CD4-positive, CD25-positive, alpha-beta regulatory T cell (primary cell): ENCODE results near the gene CAMK1D. TPM values are rescaled to one million over a fixed set of nuclear protein-coding genes. Genes with fewer than 3 reads are reported as not detected.

Experiments
- ATAC-seq, 2 donors: fragments of 150-1000 bp; cut with Tn5 transposase; one replicate each; pipeline ENCODE4 v1.10.0; 2021; ENCODE audit warnings: low read depth in 2 of 2, moderate number of reproducible peaks in 2 of 2, moderate library complexity in 1 of 2
- DNase-seq, 3 donors: peaks; one replicate each; pipeline versions ENCODE4 v3.0.0 to v3.0.0-alpha.2; 2012 to 2022; ENCODE audit warnings: mixed read lengths in 1 of 3
- H3K27ac ChIP-seq: one replicate; pipeline ENCODE4 v1.7.0; 2013; ENCODE audit warnings: mild to moderate bottlenecking, low read length; ENCODE audit not compliant: insufficient read depth, poor library complexity, severe bottlenecking
- H3K27me3 ChIP-seq: one replicate; pipeline ENCODE4 v1.7.0; 2013; ENCODE audit warnings: low read length; ENCODE audit not compliant: control insufficient read depth, insufficient read depth
- H3K36me3 ChIP-seq: one replicate; pipeline ENCODE4 v1.7.0; 2013; ENCODE audit warnings: mild to moderate bottlenecking, low read length, moderate library complexity; ENCODE audit not compliant: control insufficient read depth, insufficient read depth
- H3K4me1 ChIP-seq: 2 replicates; pipeline ENCODE4 v1.7.0; 2013; ENCODE audit warnings: mild to moderate bottlenecking, low read length; ENCODE audit not compliant: insufficient read depth, control insufficient read depth, poor library complexity, severe bottlenecking
- H3K4me3 ChIP-seq: one replicate; pipeline ENCODE4 v1.7.0; 2013; ENCODE audit warnings: low read depth, mild to moderate bottlenecking, low read length, moderate library complexity
- H3K9me3 ChIP-seq, 2 experiments: 1 replicate in 1 of 2; 2 replicates in 1 of 2; pipeline ENCODE4 v1.7.0; 2013; ENCODE audit warnings: low read length in 2 of 2, mild to moderate bottlenecking in 1 of 2, moderate library complexity in 1 of 2; ENCODE audit not compliant: control insufficient read depth in 2 of 2
- H3K27ac Mint-ChIP-seq, 3 donors: one replicate each; pipeline ENCODE4 v1.8.0; 2020 to 2022; ENCODE audit warnings: mild to moderate bottlenecking in 3 of 3, mixed read lengths in 3 of 3, moderate library complexity in 2 of 3
- H3K27me3 Mint-ChIP-seq: one replicate; pipeline ENCODE4 v1.8.0; 2022; ENCODE audit warnings: mild to moderate bottlenecking, mixed read lengths
- H3K36me3 Mint-ChIP-seq: one replicate; pipeline ENCODE4 v1.8.0; 2020; ENCODE audit warnings: mixed read lengths
- H3K4me1 Mint-ChIP-seq, 4 donors: one replicate each; pipeline ENCODE4 v1.8.0; 2020 to 2022; ENCODE audit warnings: mixed read lengths in 4 of 4, mild to moderate bottlenecking in 1 of 4
- H3K4me3 Mint-ChIP-seq, 4 donors: one replicate each; pipeline ENCODE4 v1.8.0; 2020 to 2022; ENCODE audit warnings: mild to moderate bottlenecking in 4 of 4, mixed read lengths in 4 of 4, moderate library complexity in 3 of 4
- H3K9me3 Mint-ChIP-seq, 7 donors: one replicate each; pipeline ENCODE4 v1.8.0; 2020 to 2022; ENCODE audit warnings: mixed read lengths in 7 of 7, mild to moderate bottlenecking in 3 of 7, moderate library complexity in 2 of 7
- polyA plus RNA-seq, 4 donors: library from polyadenylated mRNA; unstranded; fragments of 300-500 nt; fragmentation: Illumina TruSeq; gene quantifications; one replicate each; pipeline ENCODE4 v1.2.3, GENCODE V29; 2021
- total RNA-seq: library from RNA; stranded (reverse); gene quantifications from one replicate; pipeline ENCODE4 v1.2.3, GENCODE V29; 2022

CAMK1D gene
- total and polyA plus RNA-seq, 5 donors from 2014 or later, result 4.4 to 25.3 (median 5.2) TPM

GRCh38 chr10:12476656-12477055 is 127.3 kb downstream of the CAMK1D start:
- H3K9me3 ChIP-seq, result no peaks in the 10 kb centered on the region
- no peaks in the 10 kb centered on the region for H3K36me3 ChIP-seq
- ATAC-seq (no peak), DNase-seq (no peak)
- H3K27me3 ChIP-seq, result no peaks in the 10 kb centered on the region
- no peak overlapping the region for H3K27ac Mint-ChIP-seq
- H3K9me3 Mint-ChIP-seq, result peaks cover 0 to 2% (median 0%) of the 10 kb centered on the region in 7 donors
- H3K4me3 Mint-ChIP-seq, result no peak overlapping the region
- no peaks in the 10 kb centered on the region for H3K27me3 Mint-ChIP-seq
- H3K4me1 Mint-ChIP-seq, result peaks cover 0 to 20% (median 8%) of the 10 kb centered on the region in 4 donors
- H3K36me3 Mint-ChIP-seq, result peaks cover 7% of the 10 kb centered on the region
- no peak overlapping the region for H3K27ac ChIP-seq
- H3K4me1 ChIP-seq, result no peaks in the 10 kb centered on the region
- H3K4me3 ChIP-seq, result no peak overlapping the region

DNA sequence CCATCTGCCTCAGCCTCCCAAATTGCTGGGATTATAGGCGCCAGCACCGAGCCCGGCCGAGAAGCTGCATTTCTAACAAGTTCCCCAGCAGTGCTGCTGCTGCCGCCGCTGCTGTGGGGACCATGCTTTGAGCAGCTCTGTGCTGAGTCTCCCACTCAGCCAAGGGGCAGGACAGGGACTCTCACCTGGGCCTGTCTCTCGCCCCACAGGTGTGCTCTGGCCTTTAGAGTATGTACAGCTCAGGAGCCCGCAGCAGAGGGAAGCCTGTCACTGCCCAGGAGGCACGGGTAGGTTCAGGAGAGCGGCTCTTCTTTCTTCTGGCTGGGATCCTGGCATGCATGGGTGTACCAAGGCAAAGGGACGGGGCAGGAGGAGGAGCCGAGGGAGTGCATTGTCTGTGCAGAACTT is 130.1 kb downstream of the CAMK1D start:
- DNase-seq (no peak), ATAC-seq (no peak)
- H3K27me3 Mint-ChIP-seq, result no peaks in the 10 kb centered on the region
- Histone ChIP-seq H3K27me3 (no peaks in the 10 kb centered on the region), H3K9me3 (no peaks in the 10 kb centered on the region), H3K4me1 (no peaks in the 10 kb centered on the region), H3K27ac (no peak overlapping the region), H3K4me3 (no peak overlapping the region), H3K36me3 (no peaks in the 10 kb centered on the region)
- H3K36me3 Mint-ChIP-seq, result peaks cover 7% of the 10 kb centered on the region
- H3K4me3 Mint-ChIP-seq, result no peak overlapping the region
- H3K9me3 Mint-ChIP-seq, result peaks cover 0 to 2% (median 0%) of the 10 kb centered on the region in 7 donors
- H3K4me1 Mint-ChIP-seq, result peaks cover 0 to 24% (median 7%) of the 10 kb centered on the region in 4 donors
- H3K27ac Mint-ChIP-seq, result no peak overlapping the region

- H3K27ac ChIP-seq, result no peak overlapping the region
- DNase-seq (no peak), ATAC-seq (no peak)
- no peaks in the 10 kb centered on the region for H3K27me3 ChIP-seq
- Mint-ChIP-seq H3K4me1 (peaks cover 0 to 26% (median 11%) of the 10 kb centered on the region in 4 donors), H3K27me3 (no peaks in the 10 kb centered on the region), H3K36me3 (peaks cover 7% of the 10 kb centered on the region), H3K9me3 (peaks cover 0 to 2% (median 0%) of the 10 kb centered on the region in 7 donors), H3K4me3 (no peak overlapping the region), H3K27ac (no peak overlapping the region)
- H3K9me3 ChIP-seq, result no peaks in the 10 kb centered on the region
- no peak overlapping the region for H3K4me3 ChIP-seq
- no peaks in the 10 kb centered on the region for H3K36me3 ChIP-seq
- H3K4me1 ChIP-seq, result peaks cover under 1% of the 10 kb centered on the region
Measured at GRCh38 chr10:12479924-12480323, 130.6 kb downstream of the CAMK1D start.

DNA sequence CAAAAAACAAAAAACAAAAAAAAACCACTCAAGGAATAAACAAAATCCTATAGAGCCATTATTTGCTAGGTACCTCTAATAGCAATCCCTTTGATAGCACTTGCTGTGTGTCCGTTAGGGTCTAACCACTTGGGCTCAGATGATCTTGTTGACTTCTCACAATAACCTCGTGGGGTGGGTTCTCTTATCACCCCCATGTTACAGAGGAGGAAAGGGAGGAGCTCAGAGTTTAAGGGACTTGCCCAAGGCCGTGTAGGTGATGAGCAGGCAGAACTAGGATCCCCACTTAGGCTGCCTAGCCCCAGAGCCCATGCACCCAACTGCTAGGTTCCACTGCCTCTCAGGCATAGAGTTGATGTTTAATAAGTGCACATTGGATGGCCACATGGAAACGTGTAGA is 131.1 kb downstream of the CAMK1D start:
- Mint-ChIP-seq H3K36me3 (peaks cover 7% of the 10 kb centered on the region), H3K27me3 (no peaks in the 10 kb centered on the region), H3K9me3 (peaks cover 0 to 2% (median 0%) of the 10 kb centered on the region in 7 donors), H3K4me1 (peaks cover 5 to 31% (median 16%) of the 10 kb centered on the region in 4 donors), H3K4me3 (no peak overlapping the region), H3K27ac (peak overlapping the region in 2 of 3 donors; percentile 38 to 56)
- Histone ChIP-seq H3K27ac (no peak overlapping the region), H3K27me3 (no peaks in the 10 kb centered on the region), H3K4me1 (peaks cover 6% of the 10 kb centered on the region), H3K9me3 (no peaks in the 10 kb centered on the region), H3K4me3 (no peak overlapping the region), H3K36me3 (no peaks in the 10 kb centered on the region)
- DNase-seq (no peak), ATAC-seq (no peak)

DNA sequence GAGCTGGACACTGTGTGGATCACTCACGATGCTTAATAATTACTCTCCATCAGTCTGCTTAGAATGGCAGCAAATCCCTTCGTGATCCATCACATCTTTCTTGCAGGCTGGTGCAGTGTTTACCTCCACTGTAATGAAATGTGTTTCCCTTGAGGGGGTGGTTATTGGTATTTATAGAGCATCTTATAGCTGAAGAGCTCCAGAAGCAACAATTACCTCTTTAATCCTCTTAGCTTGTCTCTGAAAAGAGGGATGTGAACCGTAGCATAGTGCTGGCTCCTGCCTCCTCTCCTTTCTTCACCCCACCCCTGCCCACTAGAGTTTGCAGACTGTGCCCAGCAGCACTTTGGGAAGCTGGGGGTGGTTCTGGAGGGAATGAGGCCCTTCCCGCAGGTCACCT is 132.6 kb downstream of the CAMK1D start:
- Histone ChIP-seq H3K27me3 (no peaks in the 10 kb centered on the region), H3K9me3 (no peaks in the 10 kb centered on the region), H3K36me3 (no peaks in the 10 kb centered on the region), H3K4me1 (peaks cover 11% of the 10 kb centered on the region), H3K4me3 (no peak overlapping the region), H3K27ac (no peak overlapping the region)
- ATAC-seq (no peak), DNase-seq (no peak)
- Mint-ChIP-seq H3K27me3 (no peaks in the 10 kb centered on the region), H3K9me3 (peaks cover 0 to 2% (median 0%) of the 10 kb centered on the region in 7 donors), H3K36me3 (peaks cover 4% of the 10 kb centered on the region), H3K27ac (no peak overlapping the region), H3K4me1 (peaks cover 6 to 33% (median 24%) of the 10 kb centered on the region in 4 donors), H3K4me3 (no peak overlapping the region)

- Mint-ChIP-seq H3K27me3 (no peaks in the 10 kb centered on the region), H3K4me1 (peaks cover 6 to 31% (median 23%) of the 10 kb centered on the region in 4 donors), H3K9me3 (peaks cover 0 to 2% (median 0%) of the 10 kb centered on the region in 7 donors), H3K4me3 (no peak overlapping the region), H3K36me3 (no peaks in the 10 kb centered on the region), H3K27ac (no peak overlapping the region)
- Histone ChIP-seq H3K4me1 (peaks cover 11% of the 10 kb centered on the region), H3K27me3 (no peaks in the 10 kb centered on the region), H3K4me3 (no peak overlapping the region), H3K9me3 (no peaks in the 10 kb centered on the region), H3K36me3 (no peaks in the 10 kb centered on the region), H3K27ac (no peak overlapping the region)
- no peak for DNase-seq
- no peak for ATAC-seq
Measured at GRCh38 chr10:12482587-12482986, 133.2 kb downstream of the CAMK1D start.

DNA sequence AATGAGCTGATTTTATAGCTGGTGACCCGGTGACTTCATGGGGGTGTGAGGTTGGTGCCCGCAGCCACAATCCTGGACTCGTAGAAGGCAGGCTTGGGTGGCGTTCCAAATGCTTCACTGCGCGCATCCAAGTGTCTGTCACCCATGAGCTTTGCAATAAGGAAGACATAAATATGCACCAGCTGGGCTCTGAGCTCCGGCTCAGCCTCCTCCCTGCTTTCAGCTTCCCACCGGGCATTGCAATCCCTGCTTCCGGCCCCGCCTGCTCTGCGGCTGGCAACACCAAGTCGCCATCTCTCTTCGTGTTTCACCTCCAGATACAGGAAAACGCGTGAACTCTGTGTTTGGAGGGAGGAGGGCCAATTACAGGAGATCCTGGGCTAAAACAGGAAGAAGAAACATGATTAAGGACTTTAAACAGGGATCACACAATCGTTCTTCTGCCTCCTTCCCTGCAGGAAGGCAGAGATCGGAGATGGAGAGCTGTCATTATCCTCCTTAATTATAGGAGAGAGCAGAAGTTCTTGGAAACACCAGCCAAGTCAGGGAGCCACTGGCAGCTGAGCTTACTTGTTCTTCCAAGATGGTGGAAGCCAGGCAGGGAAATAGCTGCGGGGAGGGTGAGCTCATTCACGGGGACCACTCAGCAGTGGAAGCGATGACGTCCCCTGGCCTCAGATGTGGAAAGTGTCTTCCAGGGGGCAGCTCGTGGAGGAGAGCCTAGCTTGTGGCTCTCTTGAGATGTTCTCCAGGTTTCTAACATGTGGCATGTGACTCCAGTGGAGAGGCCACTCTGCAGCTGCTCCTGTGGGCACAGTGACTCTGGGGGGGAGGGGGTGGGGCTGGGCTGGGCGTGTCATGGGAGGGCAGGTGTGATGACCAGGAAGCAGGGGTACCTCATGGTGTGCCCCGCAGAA is 134.9 kb downstream of the CAMK1D start:
- no peak for ATAC-seq
- peaks cover 11% of the 10 kb centered on the region for H3K4me1 ChIP-seq
- H3K9me3 ChIP-seq, result no peaks in the 10 kb centered on the region
- peaks cover 6 to 28% (median 21%) of the 10 kb centered on the region in 4 donors for H3K4me1 Mint-ChIP-seq
- DNase-seq, result no peak
- H3K27me3 ChIP-seq, result no peaks in the 10 kb centered on the region
- peak overlapping the region in 2 of 3 donors; percentile 91 to 92 for H3K27ac Mint-ChIP-seq
- no peak overlapping the region for H3K4me3 ChIP-seq
- no peak overlapping the region for H3K27ac ChIP-seq
- H3K27me3 Mint-ChIP-seq, result no peaks in the 10 kb centered on the region
- H3K4me3 Mint-ChIP-seq, result peak overlapping the region in 1 of 4 donors; percentile 72
- H3K36me3 Mint-ChIP-seq, result no peaks in the 10 kb centered on the region
- peaks cover 0 to 2% (median 0%) of the 10 kb centered on the region in 7 donors for H3K9me3 Mint-ChIP-seq
- H3K36me3 ChIP-seq, result no peaks in the 10 kb centered on the region
